ENCODE data around the gene PHF8. TPM values are rescaled to one million over a fixed set of nuclear protein-coding genes. Genes with fewer than 3 reads are reported as not detected.

PHF8 gene
- total RNA-seq, 1 experiment from 2014 or later, result 31.0 TPM

DNA sequence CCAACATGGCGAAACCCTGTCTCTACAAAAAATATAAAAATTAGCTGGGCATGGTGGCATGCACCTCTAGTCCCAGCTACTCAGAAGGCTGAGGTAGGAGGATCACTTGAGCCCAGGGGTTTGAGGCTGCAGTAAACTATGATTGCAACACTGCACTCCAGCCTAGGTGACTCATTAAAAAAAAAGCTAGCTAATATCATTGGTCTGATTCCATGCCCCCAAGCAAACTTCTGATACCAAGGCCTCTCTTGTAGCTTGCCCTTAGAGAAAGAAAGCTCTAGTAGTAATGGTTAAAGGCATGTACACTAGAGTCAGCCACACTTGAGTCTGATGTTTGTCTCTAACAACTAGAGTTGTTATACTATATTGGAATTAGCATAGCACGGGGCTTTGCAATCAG is 32.6 kb upstream of the PHF8 start:
- BruUV-seq (replicated peaks), result no TSS peak
- no peak for DNase-seq (ENCODE audit: low spot score)
- Histone ChIP-seq H3K9me3 (ENCODE audit: low read depth, low read length, poor library complexity, severe bottlenecking) (no peaks in the 10 kb centered on the region), H3K4me1 (ENCODE audit: insufficient read depth, low read length, poor library complexity, severe bottlenecking) (no peaks in the 10 kb centered on the region), H3K36me3 (ENCODE audit: insufficient read depth, low read length, poor library complexity, severe bottlenecking) (peaks cover 3% of the 10 kb centered on the region), H3K27ac (ENCODE audit: low read depth, low read length, poor library complexity, severe bottlenecking) (no peak overlapping the region), H3K27me3 (replicated peaks; ENCODE audit: insufficient read depth, low read depth, low read length, poor library complexity) (no peaks in the 10 kb centered on the region), H3K4me3 (ENCODE audit: low read depth, low read length, poor library complexity, severe bottlenecking) (no peak overlapping the region)
- TF ChIP-seq, protein P1, sequence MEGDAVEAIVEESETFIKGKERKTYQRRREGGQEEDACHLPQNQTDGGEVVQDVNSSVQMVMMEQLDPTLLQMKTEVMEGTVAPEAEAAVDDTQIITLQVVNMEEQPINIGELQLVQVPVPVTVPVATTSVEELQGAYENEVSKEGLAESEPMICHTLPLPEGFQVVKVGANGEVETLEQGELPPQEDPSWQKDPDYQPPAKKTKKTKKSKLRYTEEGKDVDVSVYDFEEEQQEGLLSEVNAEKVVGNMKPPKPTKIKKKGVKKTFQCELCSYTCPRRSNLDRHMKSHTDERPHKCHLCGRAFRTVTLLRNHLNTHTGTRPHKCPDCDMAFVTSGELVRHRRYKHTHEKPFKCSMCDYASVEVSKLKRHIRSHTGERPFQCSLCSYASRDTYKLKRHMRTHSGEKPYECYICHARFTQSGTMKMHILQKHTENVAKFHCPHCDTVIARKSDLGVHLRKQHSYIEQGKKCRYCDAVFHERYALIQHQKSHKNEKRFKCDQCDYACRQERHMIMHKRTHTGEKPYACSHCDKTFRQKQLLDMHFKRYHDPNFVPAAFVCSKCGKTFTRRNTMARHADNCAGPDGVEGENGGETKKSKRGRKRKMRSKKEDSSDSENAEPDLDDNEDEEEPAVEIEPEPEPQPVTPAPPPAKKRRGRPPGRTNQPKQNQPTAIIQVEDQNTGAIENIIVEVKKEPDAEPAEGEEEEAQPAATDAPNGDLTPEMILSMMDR (conservative IDR thresholded peaks at IDR 0.05; ENCODE audit: low read depth, low read length), result no peak
- TF ChIP-seq EZH2 (IDR thresholded peaks at IDR 0.05; ENCODE audit: borderline replicate concordance, low read depth, low read length, poor library complexity, severe bottlenecking), result no peak
- ChIA-PET CTCF (no interaction called here), POLR2A (ENCODE audit: low non-redundant PET) (interaction anchor here (0.6 kb wide), 1 partner anchor 107 kb away, joined by 3 read pairs; no protein-coding TSS in a partner anchor)
- intact Hi-C loops (cut with micrococcal nuclease; ENCODE audit: unreplicated experiment), result no loop called here

DNA sequence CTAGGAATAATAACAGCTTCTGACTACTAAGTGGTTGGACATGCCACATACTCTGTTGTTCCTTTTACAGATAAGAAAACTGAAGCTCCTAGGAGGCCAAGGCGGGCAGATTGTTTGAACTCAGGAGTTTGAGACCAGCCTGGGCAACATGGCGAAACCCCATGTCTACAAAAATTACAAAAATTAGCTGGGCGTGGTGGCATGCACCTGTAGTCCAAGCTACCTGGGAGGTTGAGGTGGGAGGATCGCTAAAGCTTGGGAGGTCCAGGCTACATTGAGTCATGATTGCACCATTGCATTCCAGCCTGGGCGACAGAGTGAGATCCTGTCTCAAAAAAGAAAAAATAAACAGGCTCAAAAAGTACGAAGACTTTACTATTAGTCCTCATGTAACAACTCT is 30.6 kb upstream of the PHF8 start:
- H3K27ac ChIP-seq (ENCODE audit: low read depth, low read length, poor library complexity, severe bottlenecking), result no peak overlapping the region
- no peak for TF ChIP-seq EZH2 (IDR thresholded peaks at IDR 0.05; ENCODE audit: borderline replicate concordance, low read depth, low read length, poor library complexity, severe bottlenecking)
- TF ChIP-seq, protein P1 (conservative IDR thresholded peaks at IDR 0.05; ENCODE audit: low read depth, low read length), result no peak
- H3K4me1 ChIP-seq (ENCODE audit: insufficient read depth, low read length, poor library complexity, severe bottlenecking), result no peaks in the 10 kb centered on the region
- CTCF ChIA-PET, result no interaction called here
- H3K36me3 ChIP-seq (ENCODE audit: insufficient read depth, low read length, poor library complexity, severe bottlenecking), result peaks cover 3% of the 10 kb centered on the region
- no TSS peak for BruUV-seq (replicated peaks)
- POLR2A ChIA-PET (ENCODE audit: low non-redundant PET), result no interaction called here
- intact Hi-C loops (cut with micrococcal nuclease; ENCODE audit: unreplicated experiment), result no loop called here
- H3K4me3 ChIP-seq (ENCODE audit: low read depth, low read length, poor library complexity, severe bottlenecking), result no peak overlapping the region
- no peaks in the 10 kb centered on the region for H3K9me3 ChIP-seq (ENCODE audit: low read depth, low read length, poor library complexity, severe bottlenecking)
- no peak for DNase-seq (ENCODE audit: low spot score)
- no peaks in the 10 kb centered on the region for H3K27me3 ChIP-seq (replicated peaks; ENCODE audit: insufficient read depth, low read depth, low read length, poor library complexity)

DNA sequence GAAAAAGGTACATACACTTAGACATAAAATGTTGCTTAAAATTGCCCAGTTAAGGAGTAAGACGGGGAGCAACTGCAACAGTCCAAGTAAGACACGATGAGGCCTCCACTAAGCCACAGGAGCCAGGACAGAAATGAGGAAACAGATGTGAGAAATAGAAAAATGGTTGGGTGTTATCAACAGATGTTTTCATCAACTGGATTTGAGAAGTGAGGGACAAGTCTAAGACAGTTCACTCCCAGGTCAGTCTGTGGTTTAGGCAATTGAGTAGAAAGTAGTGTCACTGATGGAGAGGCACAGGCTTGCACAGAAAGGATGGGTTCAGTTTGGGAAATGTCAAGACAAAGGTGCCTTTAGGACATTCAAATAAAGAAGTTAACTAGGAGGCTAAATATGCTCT is 23.5 kb upstream of the PHF8 start:
- ChIA-PET CTCF (no interaction called here), POLR2A (ENCODE audit: low non-redundant PET) (no interaction called here)
- no peaks in the 10 kb centered on the region for H3K9me3 ChIP-seq (ENCODE audit: low read depth, low read length, poor library complexity, severe bottlenecking)
- H3K27ac ChIP-seq (ENCODE audit: low read depth, low read length, poor library complexity, severe bottlenecking), result no peak overlapping the region
- H3K27me3 ChIP-seq (replicated peaks; ENCODE audit: insufficient read depth, low read depth, low read length, poor library complexity), result no peaks in the 10 kb centered on the region
- no peaks in the 10 kb centered on the region for H3K36me3 ChIP-seq (ENCODE audit: insufficient read depth, low read length, poor library complexity, severe bottlenecking)
- TF ChIP-seq EZH2 (IDR thresholded peaks at IDR 0.05; ENCODE audit: borderline replicate concordance, low read depth, low read length, poor library complexity, severe bottlenecking), result no peak
- TF ChIP-seq, protein P1 (conservative IDR thresholded peaks at IDR 0.05; ENCODE audit: low read depth, low read length), result no peak
- no peak overlapping the region for H3K4me3 ChIP-seq (ENCODE audit: low read depth, low read length, poor library complexity, severe bottlenecking)
- DNase-seq (ENCODE audit: low spot score), result no peak
- intact Hi-C loops (cut with micrococcal nuclease; ENCODE audit: unreplicated experiment), result no loop called here
- BruUV-seq (replicated peaks), result no TSS peak
- H3K4me1 ChIP-seq (ENCODE audit: insufficient read depth, low read length, poor library complexity, severe bottlenecking), result no peaks in the 10 kb centered on the region

Data from A673 (cell line).